Large intestine (tissue), 3 donors: ENCODE measurements around the gene EEFSEC. TPM values are rescaled to one million over a fixed set of nuclear protein-coding genes. Genes with fewer than 3 reads are reported as not detected.

Experiments used
- DNase-seq, 2 donors: peaks; one replicate each; pipeline versions ENCODE4 v3.0.0 to v3.0.0-alpha.2; 2013
- H3K27ac ChIP-seq: one replicate; pipeline ENCODE4 v1.5.1; 2013; ENCODE audit warnings: low read length
- H3K27me3 ChIP-seq: 2 replicates; pipeline ENCODE4 v1.6.1; 2013; ENCODE audit warnings: low read length; ENCODE audit not compliant: control insufficient read depth, insufficient read depth
- H3K36me3 ChIP-seq: 2 replicates; pipeline ENCODE4 v1.6.1; 2013; ENCODE audit warnings: low read length; ENCODE audit not compliant: control insufficient read depth, insufficient read depth
- H3K4me1 ChIP-seq: one replicate; pipeline ENCODE4 v1.6.1; 2013; ENCODE audit warnings: low read length; ENCODE audit not compliant: control insufficient read depth, insufficient read depth
- H3K4me3 ChIP-seq: one replicate; pipeline ENCODE4 v1.5.1; 2013; ENCODE audit warnings: low read length
- H3K9me3 ChIP-seq: one replicate; pipeline ENCODE4 v1.6.1; 2013; ENCODE audit warnings: mild to moderate bottlenecking, low read depth, low read length, moderate library complexity; ENCODE audit not compliant: control insufficient read depth
- WGBS: methylation state at CpG from one replicate; pipeline ENCODE4 v1.1.5; 2013; ENCODE audit warnings: low lambda C conversion rate; ENCODE audit not compliant: insufficient coverage; 5-methylcytosine and 5-hydroxymethylcytosine counted together
- polyA plus RNA-seq: library from polyadenylated mRNA; unstranded; fragments of 120-200 nt; gene quantifications from one replicate; pipeline ENCODE4 v1.2.1, GENCODE V29; 2013

EEFSEC gene
- polyA plus RNA-seq, 1 donor, result 23.9 TPM

GRCh38 chr3:128242818-128243601, 89.7 kb downstream of the EEFSEC start:
- Histone ChIP-seq H3K27ac (no peak overlapping the region), H3K9me3 (no peaks in the 10 kb centered on the region), H3K4me3 (no peak overlapping the region), H3K36me3 (peaks cover 15% of the 10 kb centered on the region), H3K4me1 (no peaks in the 10 kb centered on the region), H3K27me3 (no peaks in the 10 kb centered on the region)
- WGBS, result 93% methylated on average over 2 of the region's 13 CpGs
- DNase-seq, result no peak

GRCh38 chr3:128243602-128244504, 90.6 kb downstream of the EEFSEC start:
- Histone ChIP-seq H3K4me3 (no peak overlapping the region), H3K27me3 (no peaks in the 10 kb centered on the region), H3K27ac (no peak overlapping the region), H3K36me3 (peaks cover 17% of the 10 kb centered on the region), H3K4me1 (no peaks in the 10 kb centered on the region), H3K9me3 (no peaks in the 10 kb centered on the region)
- WGBS, result no CpG with 5 or more reads among the region's 11 CpGs
- DNase-seq, result no peak

GRCh38 chr3:128245460-128245859, 92.2 kb downstream of the EEFSEC start:
- Histone ChIP-seq H3K9me3 (no peaks in the 10 kb centered on the region), H3K27ac (no peak overlapping the region), H3K27me3 (no peaks in the 10 kb centered on the region), H3K4me1 (no peaks in the 10 kb centered on the region), H3K36me3 (peaks cover 17% of the 10 kb centered on the region), H3K4me3 (no peak overlapping the region)
- no CpG with 5 or more reads among the region's 5 CpGs for WGBS
- no peak for DNase-seq

- Histone ChIP-seq H3K27me3 (no peaks in the 10 kb centered on the region), H3K4me1 (no peaks in the 10 kb centered on the region), H3K4me3 (no peak overlapping the region), H3K36me3 (peaks cover 19% of the 10 kb centered on the region), H3K9me3 (no peaks in the 10 kb centered on the region), H3K27ac (no peak overlapping the region)
- no CpG with 5 or more reads among the region's 6 CpGs for WGBS
- no peak for DNase-seq
Observed at GRCh38 chr3:128247666-128248409, 94.6 kb downstream of the EEFSEC start.

GRCh38 chr3:128252083-128252482, 98.8 kb downstream of the EEFSEC start:
- Histone ChIP-seq H3K9me3 (no peaks in the 10 kb centered on the region), H3K36me3 (peaks cover 13% of the 10 kb centered on the region), H3K4me3 (no peak overlapping the region), H3K27me3 (no peaks in the 10 kb centered on the region), H3K4me1 (no peaks in the 10 kb centered on the region), H3K27ac (no peak overlapping the region)
- 86% methylated on average over 1 of the region's 3 CpGs for WGBS
- no peak for DNase-seq

GRCh38 chr3:128253150-128253549, 99.9 kb downstream of the EEFSEC start:
- Histone ChIP-seq H3K27ac (no peak overlapping the region), H3K9me3 (no peaks in the 10 kb centered on the region)
- no peak for DNase-seq

GRCh38 chr3:128254066-128254590, 100.8 kb downstream of the EEFSEC start:
- H3K9me3 ChIP-seq, result no peaks in the 10 kb centered on the region
- DNase-seq, result no peak
- H3K27ac ChIP-seq, result no peak overlapping the region
- H3K4me3 ChIP-seq, result no peak overlapping the region
- H3K36me3 ChIP-seq, result peaks cover 8% of the 10 kb centered on the region
- H3K4me1 ChIP-seq, result no peaks in the 10 kb centered on the region
- H3K27me3 ChIP-seq, result no peaks in the 10 kb centered on the region
- 100% methylated on average over 1 of the region's 7 CpGs for WGBS

More at GRCh38 chr3:128253150-128253549, 99.9 kb downstream of the EEFSEC start:
- WGBS, result 88% methylated on average over 1 of the region's 7 CpGs
- peaks cover 7% of the 10 kb centered on the region for H3K36me3 ChIP-seq
- no peaks in the 10 kb centered on the region for H3K4me1 ChIP-seq
- H3K4me3 ChIP-seq, result no peak overlapping the region
- no peaks in the 10 kb centered on the region for H3K27me3 ChIP-seq

- no peaks in the 10 kb centered on the region for H3K27me3 ChIP-seq
- no peaks in the 10 kb centered on the region for H3K4me1 ChIP-seq
- peaks cover 4% of the 10 kb centered on the region for H3K9me3 ChIP-seq
- H3K36me3 ChIP-seq, result peaks cover 8% of the 10 kb centered on the region
- H3K4me3 ChIP-seq, result no peak overlapping the region
- no CpG with 5 or more reads among the region's 5 CpGs for WGBS
- H3K27ac ChIP-seq, result no peak overlapping the region
- no peak for DNase-seq
Observed at GRCh38 chr3:128254967-128255366, 101.7 kb downstream of the EEFSEC start.

- no peak overlapping the region for H3K4me3 ChIP-seq
- no peaks in the 10 kb centered on the region for H3K27me3 ChIP-seq
- H3K4me1 ChIP-seq, result no peaks in the 10 kb centered on the region
- peaks cover 8% of the 10 kb centered on the region for H3K36me3 ChIP-seq
- no peak for DNase-seq
- no peak overlapping the region for H3K27ac ChIP-seq
- H3K9me3 ChIP-seq, result peaks cover 5% of the 10 kb centered on the region
- 88% methylated on average over 2 of the region's 2 CpGs for WGBS
Observed at GRCh38 chr3:128256131-128256530, 102.8 kb downstream of the EEFSEC start.

- Histone ChIP-seq H3K27ac (no peak overlapping the region), H3K36me3 (peaks cover 10% of the 10 kb centered on the region), H3K27me3 (no peaks in the 10 kb centered on the region), H3K4me3 (no peak overlapping the region), H3K4me1 (no peaks in the 10 kb centered on the region), H3K9me3 (peaks cover 5% of the 10 kb centered on the region)
- WGBS, result 100% methylated on average over 1 of the region's 6 CpGs
- DNase-seq, result no peak
Observed at GRCh38 chr3:128257632-128258031, 104.4 kb downstream of the EEFSEC start.
